IPS-18c (cell line): ENCODE data around the gene GIMAP4.
A peak's percentile ranks its signal among the peaks of the same experiment; 100 is the strongest.
"Not testable (repeated sequence)": the region's sequence is repeated elsewhere in the genome, so short reads cannot be mapped to it uniquely, and the experiment has no call there.

Experiments
- H3K4me3 ChIP-seq: 2 replicates; pipeline ENCODE4 v1.7.0; 2013; ENCODE audit warnings: low read depth, mild to moderate bottlenecking, low read length, moderate library complexity; ENCODE audit not compliant: insufficient read depth
- H3K9me3 ChIP-seq: one replicate; pipeline ENCODE4 v1.6.1; 2013; ENCODE audit warnings: mild to moderate bottlenecking, low read length, moderate library complexity; ENCODE audit not compliant: control insufficient read depth, insufficient read depth

The GIMAP4 gene

GRCh38 chr7:150567169-150567568 lies at the start of gene GIMAP4:
TSS of gene GIMAP4 (plus strand) at chr7:150567390. CDS start at chr7:150569902, 2,512 bp downstream.
- Histone ChIP-seq H3K4me3 (no peak within 1 kb of the TSS), H3K9me3 (no peaks in the 10 kb centered on the region)

- Histone ChIP-seq H3K9me3 (no peaks in the 10 kb centered on the region), H3K4me3 (no peak overlapping the region)
Observed at GRCh38 chr7:150519310-150519709, 47.9 kb upstream of the GIMAP4 start.

GRCh38 chr7:150520145-150520544 lies 47.0 kb upstream of the GIMAP4 start:
- Histone ChIP-seq H3K9me3 (no peaks in the 10 kb centered on the region), H3K4me3 (no peak overlapping the region)

- H3K4me3 ChIP-seq, result 0 out of 2 replicates have a peak overlapping the region, but pooled peaks have one; percentile 6
- not testable (repeated sequence) for H3K9me3 ChIP-seq
Observed at GRCh38 chr7:150522931-150523330, 44.3 kb upstream of the GIMAP4 start.

- H3K9me3 ChIP-seq, result no peaks in the 10 kb centered on the region
- H3K4me3 ChIP-seq, result no peak overlapping the region
Observed at GRCh38 chr7:150524018-150524417, 43.2 kb upstream of the GIMAP4 start.

- H3K9me3 ChIP-seq, result no peaks in the 10 kb centered on the region
- no peak overlapping the region for H3K4me3 ChIP-seq
Observed at GRCh38 chr7:150531704-150532103, 35.5 kb upstream of the GIMAP4 start.

- Histone ChIP-seq H3K4me3 (no peak overlapping the region), H3K9me3 (peaks cover 7% of the 10 kb centered on the region)
Observed at GRCh38 chr7:150538259-150538658, 28.9 kb upstream of the GIMAP4 start.

- Histone ChIP-seq H3K9me3 (no peaks in the 10 kb centered on the region), H3K4me3 (no peak overlapping the region)
Observed at GRCh38 chr7:150553163-150553562, 14.0 kb upstream of the GIMAP4 start.

- Histone ChIP-seq H3K4me3 (no peak overlapping the region), H3K9me3 (no peaks in the 10 kb centered on the region)
Observed at GRCh38 chr7:150556521-150557138, 10.6 kb upstream of the GIMAP4 start.

- H3K4me3 ChIP-seq, result no peak overlapping the region
- H3K9me3 ChIP-seq, result no peaks in the 10 kb centered on the region
Observed at GRCh38 chr7:150560486-150560885, 6.7 kb upstream of the GIMAP4 start.

- H3K9me3 ChIP-seq, result no peaks in the 10 kb centered on the region
- H3K4me3 ChIP-seq, result no peak overlapping the region
Observed at GRCh38 chr7:150562919-150563318, 4.3 kb upstream of the GIMAP4 start.

GRCh38 chr7:150564006-150564405 lies 3.2 kb upstream of the GIMAP4 start:
- Histone ChIP-seq H3K4me3 (no peak overlapping the region), H3K9me3 (no peaks in the 10 kb centered on the region)

GRCh38 chr7:150564566-150564965 lies 2.6 kb upstream of the GIMAP4 start:
- Histone ChIP-seq H3K9me3 (no peaks in the 10 kb centered on the region), H3K4me3 (no peak overlapping the region)

GRCh38 chr7:150565239-150565638 lies 2.0 kb upstream of the GIMAP4 start:
- Histone ChIP-seq H3K4me3 (no peak overlapping the region), H3K9me3 (no peaks in the 10 kb centered on the region)

- Histone ChIP-seq H3K9me3 (no peaks in the 10 kb centered on the region), H3K4me3 (no peak overlapping the region)
Observed at GRCh38 chr7:150566123-150566522, 1.1 kb upstream of the GIMAP4 start.

- H3K4me3 ChIP-seq, result no peak overlapping the region
Observed at GRCh38 chr7:150566572-150566971, 618 bp upstream of the GIMAP4 start.

GRCh38 chr7:150567871-150568301 lies 696 bp downstream of the GIMAP4 start:
- Histone ChIP-seq H3K9me3 (no peaks in the 10 kb centered on the region), H3K4me3 (no peak overlapping the region)

More at GRCh38 chr7:150566572-150566971, 618 bp upstream of the GIMAP4 start:
- no peaks in the 10 kb centered on the region for H3K9me3 ChIP-seq

- Histone ChIP-seq H3K4me3 (no peak overlapping the region), H3K9me3 (no peaks in the 10 kb centered on the region)
Observed at GRCh38 chr7:150568714-150569113, 1.5 kb downstream of the GIMAP4 start.
